K562 (cell line): ENCODE measurements around the gene MGST2. TPM values are rescaled to one million over a fixed set of nuclear protein-coding genes. Genes with fewer than 3 reads are reported as not detected.

Experiments used
- CCNT2 ChIP-seq: IDR thresholded peaks from 2 replicates; pipeline ENCODE4 v1.6.1; 2011; ENCODE audit warnings: borderline replicate concordance, low read depth, mild to moderate bottlenecking, moderate library complexity, mixed read lengths, low read length; ENCODE audit not compliant: insufficient read length; ENCODE audit errors: extremely low read depth
- CXXC5 ChIP-seq: fragments of 250-450 bp; sonication (Bioruptor Pico); IDR thresholded peaks from 2 replicates; pipeline ENCODE4 v1.8.0; 2022; ENCODE audit warnings: inconsistent platforms, mild to moderate bottlenecking, moderate library complexity
- JUND ChIP-seq, 2 experiments: IDR thresholded peaks; 2 replicates in 1 of 2; 3 replicates in 1 of 2; pipeline ENCODE4 v1.6.1; 2011; ENCODE audit warnings: borderline replicate concordance in 2 of 2, low read depth in 2 of 2, low read length in 2 of 2, improper control_type of control experiment in 1 of 2, missing biosample characterization in 1 of 2, missing genetic modification characterization in 1 of 2, missing genetic modification reagents in 1 of 2
- L3MBTL2 ChIP-seq: fragments of 450-650 bp; IDR thresholded peaks from 2 replicates; pipeline ENCODE4 v1.6.1; 2016; ENCODE audit warnings: mild to moderate bottlenecking, moderate library complexity
- MEF2D ChIP-seq: conservative IDR thresholded peaks from 2 replicates; pipeline ENCODE4 v1.6.1; 2016; ENCODE audit warnings: low read depth, missing genetic modification characterization, missing compliant biosample characterization
- MEIS2 ChIP-seq: fragments of 450-650 bp; IDR thresholded peaks from 2 replicates; pipeline ENCODE4 v1.6.1; 2014; ENCODE audit warnings: mild to moderate bottlenecking; ENCODE audit not compliant: partially characterized antibody
- MYNN ChIP-seq, 2 experiments: sonication (generic); formaldehyde crosslinking in 1 of 2; IDR thresholded peaks; 2 replicates each; pipeline versions ENCODE4 v1.5.0 to v1.6.1; 2016 to 2020; ENCODE audit warnings: antibody characterized with exemption in 1 of 2, missing genetic modification reagents in 1 of 2
- NCOR1 ChIP-seq: fragments of 450-650 bp; IDR thresholded peaks from 2 replicates; pipeline ENCODE4 v1.6.1; 2016; ENCODE audit warnings: mild to moderate bottlenecking, moderate library complexity
- SMARCB1 ChIP-seq: IDR thresholded peaks from 2 replicates; pipeline ENCODE4 v1.6.1; 2011; ENCODE audit warnings: improper control_type of control experiment, low read depth; ENCODE audit not compliant: insufficient read length
- SMARCE1 ChIP-seq: fragments of 450-650 bp; IDR thresholded peaks from 2 replicates; pipeline ENCODE4 v1.7.1; 2016; ENCODE audit warnings: mild to moderate bottlenecking
- SRSF3 ChIP-seq: fragments of 200-400 bp; formaldehyde crosslinking; IDR thresholded peaks from 2 replicates; pipeline ENCODE4 v1.6.1; 2016; ENCODE audit warnings: mild to moderate bottlenecking, low read length, moderate library complexity; ENCODE audit not compliant: insufficient read depth
- TCF3 ChIP-seq: sonication (generic); formaldehyde crosslinking; IDR thresholded peaks from 2 replicates; pipeline ENCODE4 v1.4.0; 2020; ENCODE audit warnings: mild to moderate bottlenecking, missing genetic modification reagents
- TRIM28 ChIP-seq: fragments of 450-650 bp; IDR thresholded peaks from 2 replicates; pipeline ENCODE4 v1.6.1; 2017
- ZNF445 ChIP-seq: fragments of 250-450 bp; sonication (Bioruptor Pico); IDR thresholded peaks from 2 replicates; pipeline ENCODE4 v1.4.0; 2020; ENCODE audit warnings: low read depth, mild to moderate bottlenecking, moderate library complexity
- ZNF79 ChIP-seq: fragments of 250-450 bp; sonication (Bioruptor Pico); IDR thresholded peaks from 2 replicates; pipeline ENCODE4 v1.4.0; 2020; ENCODE audit warnings: low read depth, mild to moderate bottlenecking, moderate library complexity
- polyA plus RNA-seq, 8 experiments: library from polyadenylated mRNA; depleted of rRNA in 4 of 8; stranded (reverse) in 5 of 8; unstranded in 3 of 8; fragments of >200 nt; fragmentation: Nextera tagmentation in 2 of 8; fragmentation: Illumina TruSeq in 1 of 8; extraction: Ambion mirVana in 2 of 8; extraction: Trizol in 1 of 8; gene quantifications; 2 replicates each; pipeline versions ENCODE4 v1.2.1 to v1.2.3, GENCODE V29; 2011 to 2014; ENCODE audit warnings: inconsistent platforms in 1 of 8, missing spikeins in 1 of 8
- total RNA-seq, 7 experiments: library from RNA; depleted of rRNA in 6 of 7; stranded (reverse); fragments of >200 nt in 6 of 7; fragmentation: Illumina TruSeq in 2 of 7; extraction: Trizol in 2 of 7; gene quantifications; 2 replicates each; pipeline versions ENCODE4 v1.2.1 to v1.2.3, GENCODE V29; 2011 to 2021; ENCODE audit warnings: low replicate concordance in 1 of 7
- TF ChIP-seq, protein P1 (sequence below): fragments of 450-650 bp; IDR thresholded peaks from 2 replicates; pipeline ENCODE4 v1.6.1; 2016; ENCODE audit warnings: mild to moderate bottlenecking, moderate library complexity
- TF ChIP-seq, protein P2 (sequence below): IDR thresholded peaks from 3 replicates; pipeline ENCODE4 v1.6.1; 2011; ENCODE audit warnings: borderline replicate concordance, mild to moderate bottlenecking; ENCODE audit not compliant: insufficient read length, insufficient read depth

The MGST2 gene
- total and polyA plus RNA-seq, 9 of the 15 experiments (the other 6 are each of a cell fraction or from before 2014, with no cell fraction given): 38.7 to 115 (median 84.6) TPM

DNA sequence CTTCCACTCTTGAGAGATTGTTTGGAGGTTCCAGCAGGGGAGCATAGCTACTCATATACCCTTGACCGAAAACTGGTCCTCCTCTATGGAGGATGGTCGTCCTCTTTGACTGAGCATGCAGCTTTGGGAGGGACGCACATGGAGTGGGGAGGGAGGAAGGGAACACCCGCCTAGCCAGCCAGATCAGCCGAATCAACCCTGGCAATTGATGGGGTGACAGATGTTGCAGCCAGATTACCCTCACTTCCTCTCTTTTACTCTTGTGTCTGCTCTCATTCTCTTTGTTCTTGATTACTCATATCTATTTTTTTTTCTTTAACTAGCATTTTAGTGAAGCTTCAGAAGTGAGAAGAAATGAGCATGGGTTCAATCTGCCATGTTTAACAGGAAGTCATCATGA is 19.6 kb downstream of the MGST2 start (continued):
- peak; percentile 45 for TF ChIP-seq CXXC5 (CRISPR knock-in tag)
- peak; percentile 77 for TF ChIP-seq TCF3 (CRISPR knock-in tag)
- no peak for TF ChIP-seq MEF2D (tag)
- peak; percentile 54 for TF ChIP-seq MEIS2
- no peak for TF ChIP-seq JUND (IDR thresholded peaks at IDR 0.05; ENCODE audit: borderline replicate concordance, low read depth, low read length)
- peak; percentile 62; the same call in 1 of the 3 replicates for TF ChIP-seq JUND (tag; IDR thresholded peaks at IDR 0.05; ENCODE audit: borderline replicate concordance, low read depth, low read length)
- TF ChIP-seq, protein P1, sequence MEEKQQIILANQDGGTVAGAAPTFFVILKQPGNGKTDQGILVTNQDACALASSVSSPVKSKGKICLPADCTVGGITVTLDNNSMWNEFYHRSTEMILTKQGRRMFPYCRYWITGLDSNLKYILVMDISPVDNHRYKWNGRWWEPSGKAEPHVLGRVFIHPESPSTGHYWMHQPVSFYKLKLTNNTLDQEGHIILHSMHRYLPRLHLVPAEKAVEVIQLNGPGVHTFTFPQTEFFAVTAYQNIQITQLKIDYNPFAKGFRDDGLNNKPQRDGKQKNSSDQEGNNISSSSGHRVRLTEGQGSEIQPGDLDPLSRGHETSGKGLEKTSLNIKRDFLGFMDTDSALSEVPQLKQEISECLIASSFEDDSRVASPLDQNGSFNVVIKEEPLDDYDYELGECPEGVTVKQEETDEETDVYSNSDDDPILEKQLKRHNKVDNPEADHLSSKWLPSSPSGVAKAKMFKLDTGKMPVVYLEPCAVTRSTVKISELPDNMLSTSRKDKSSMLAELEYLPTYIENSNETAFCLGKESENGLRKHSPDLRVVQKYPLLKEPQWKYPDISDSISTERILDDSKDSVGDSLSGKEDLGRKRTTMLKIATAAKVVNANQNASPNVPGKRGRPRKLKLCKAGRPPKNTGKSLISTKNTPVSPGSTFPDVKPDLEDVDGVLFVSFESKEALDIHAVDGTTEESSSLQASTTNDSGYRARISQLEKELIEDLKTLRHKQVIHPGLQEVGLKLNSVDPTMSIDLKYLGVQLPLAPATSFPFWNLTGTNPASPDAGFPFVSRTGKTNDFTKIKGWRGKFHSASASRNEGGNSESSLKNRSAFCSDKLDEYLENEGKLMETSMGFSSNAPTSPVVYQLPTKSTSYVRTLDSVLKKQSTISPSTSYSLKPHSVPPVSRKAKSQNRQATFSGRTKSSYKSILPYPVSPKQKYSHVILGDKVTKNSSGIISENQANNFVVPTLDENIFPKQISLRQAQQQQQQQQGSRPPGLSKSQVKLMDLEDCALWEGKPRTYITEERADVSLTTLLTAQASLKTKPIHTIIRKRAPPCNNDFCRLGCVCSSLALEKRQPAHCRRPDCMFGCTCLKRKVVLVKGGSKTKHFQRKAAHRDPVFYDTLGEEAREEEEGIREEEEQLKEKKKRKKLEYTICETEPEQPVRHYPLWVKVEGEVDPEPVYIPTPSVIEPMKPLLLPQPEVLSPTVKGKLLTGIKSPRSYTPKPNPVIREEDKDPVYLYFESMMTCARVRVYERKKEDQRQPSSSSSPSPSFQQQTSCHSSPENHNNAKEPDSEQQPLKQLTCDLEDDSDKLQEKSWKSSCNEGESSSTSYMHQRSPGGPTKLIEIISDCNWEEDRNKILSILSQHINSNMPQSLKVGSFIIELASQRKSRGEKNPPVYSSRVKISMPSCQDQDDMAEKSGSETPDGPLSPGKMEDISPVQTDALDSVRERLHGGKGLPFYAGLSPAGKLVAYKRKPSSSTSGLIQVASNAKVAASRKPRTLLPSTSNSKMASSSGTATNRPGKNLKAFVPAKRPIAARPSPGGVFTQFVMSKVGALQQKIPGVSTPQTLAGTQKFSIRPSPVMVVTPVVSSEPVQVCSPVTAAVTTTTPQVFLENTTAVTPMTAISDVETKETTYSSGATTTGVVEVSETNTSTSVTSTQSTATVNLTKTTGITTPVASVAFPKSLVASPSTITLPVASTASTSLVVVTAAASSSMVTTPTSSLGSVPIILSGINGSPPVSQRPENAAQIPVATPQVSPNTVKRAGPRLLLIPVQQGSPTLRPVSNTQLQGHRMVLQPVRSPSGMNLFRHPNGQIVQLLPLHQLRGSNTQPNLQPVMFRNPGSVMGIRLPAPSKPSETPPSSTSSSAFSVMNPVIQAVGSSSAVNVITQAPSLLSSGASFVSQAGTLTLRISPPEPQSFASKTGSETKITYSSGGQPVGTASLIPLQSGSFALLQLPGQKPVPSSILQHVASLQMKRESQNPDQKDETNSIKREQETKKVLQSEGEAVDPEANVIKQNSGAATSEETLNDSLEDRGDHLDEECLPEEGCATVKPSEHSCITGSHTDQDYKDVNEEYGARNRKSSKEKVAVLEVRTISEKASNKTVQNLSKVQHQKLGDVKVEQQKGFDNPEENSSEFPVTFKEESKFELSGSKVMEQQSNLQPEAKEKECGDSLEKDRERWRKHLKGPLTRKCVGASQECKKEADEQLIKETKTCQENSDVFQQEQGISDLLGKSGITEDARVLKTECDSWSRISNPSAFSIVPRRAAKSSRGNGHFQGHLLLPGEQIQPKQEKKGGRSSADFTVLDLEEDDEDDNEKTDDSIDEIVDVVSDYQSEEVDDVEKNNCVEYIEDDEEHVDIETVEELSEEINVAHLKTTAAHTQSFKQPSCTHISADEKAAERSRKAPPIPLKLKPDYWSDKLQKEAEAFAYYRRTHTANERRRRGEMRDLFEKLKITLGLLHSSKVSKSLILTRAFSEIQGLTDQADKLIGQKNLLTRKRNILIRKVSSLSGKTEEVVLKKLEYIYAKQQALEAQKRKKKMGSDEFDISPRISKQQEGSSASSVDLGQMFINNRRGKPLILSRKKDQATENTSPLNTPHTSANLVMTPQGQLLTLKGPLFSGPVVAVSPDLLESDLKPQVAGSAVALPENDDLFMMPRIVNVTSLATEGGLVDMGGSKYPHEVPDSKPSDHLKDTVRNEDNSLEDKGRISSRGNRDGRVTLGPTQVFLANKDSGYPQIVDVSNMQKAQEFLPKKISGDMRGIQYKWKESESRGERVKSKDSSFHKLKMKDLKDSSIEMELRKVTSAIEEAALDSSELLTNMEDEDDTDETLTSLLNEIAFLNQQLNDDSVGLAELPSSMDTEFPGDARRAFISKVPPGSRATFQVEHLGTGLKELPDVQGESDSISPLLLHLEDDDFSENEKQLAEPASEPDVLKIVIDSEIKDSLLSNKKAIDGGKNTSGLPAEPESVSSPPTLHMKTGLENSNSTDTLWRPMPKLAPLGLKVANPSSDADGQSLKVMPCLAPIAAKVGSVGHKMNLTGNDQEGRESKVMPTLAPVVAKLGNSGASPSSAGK: peak; percentile 70
- TF ChIP-seq TRIM28: peak; percentile 62; the same call in 1 of the 2 replicates
- TF ChIP-seq SMARCE1: peak; percentile 76; the same call in 1 of the 2 replicates
- TF ChIP-seq, protein P2, sequence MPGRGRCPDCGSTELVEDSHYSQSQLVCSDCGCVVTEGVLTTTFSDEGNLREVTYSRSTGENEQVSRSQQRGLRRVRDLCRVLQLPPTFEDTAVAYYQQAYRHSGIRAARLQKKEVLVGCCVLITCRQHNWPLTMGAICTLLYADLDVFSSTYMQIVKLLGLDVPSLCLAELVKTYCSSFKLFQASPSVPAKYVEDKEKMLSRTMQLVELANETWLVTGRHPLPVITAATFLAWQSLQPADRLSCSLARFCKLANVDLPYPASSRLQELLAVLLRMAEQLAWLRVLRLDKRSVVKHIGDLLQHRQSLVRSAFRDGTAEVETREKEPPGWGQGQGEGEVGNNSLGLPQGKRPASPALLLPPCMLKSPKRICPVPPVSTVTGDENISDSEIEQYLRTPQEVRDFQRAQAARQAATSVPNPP: no peak
- TF ChIP-seq MYNN (IDR thresholded peaks at IDR 0.05): no peak
- no peak for TF ChIP-seq MYNN (CRISPR knock-in tag; IDR thresholded peaks at IDR 0.05)
- peak; percentile 98 for TF ChIP-seq ZNF445 (CRISPR knock-in tag)
- no peak for TF ChIP-seq ZNF79 (CRISPR knock-in tag)
- peak; percentile 41 for TF ChIP-seq CCNT2
- TF ChIP-seq L3MBTL2: peak; percentile 69
- no peak for TF ChIP-seq SMARCB1
- TF ChIP-seq NCOR1: peak; percentile 43
- TF ChIP-seq SRSF3: no peak
